ENCODE data around the gene LRMDA.

Gene LRMDA

DNA sequence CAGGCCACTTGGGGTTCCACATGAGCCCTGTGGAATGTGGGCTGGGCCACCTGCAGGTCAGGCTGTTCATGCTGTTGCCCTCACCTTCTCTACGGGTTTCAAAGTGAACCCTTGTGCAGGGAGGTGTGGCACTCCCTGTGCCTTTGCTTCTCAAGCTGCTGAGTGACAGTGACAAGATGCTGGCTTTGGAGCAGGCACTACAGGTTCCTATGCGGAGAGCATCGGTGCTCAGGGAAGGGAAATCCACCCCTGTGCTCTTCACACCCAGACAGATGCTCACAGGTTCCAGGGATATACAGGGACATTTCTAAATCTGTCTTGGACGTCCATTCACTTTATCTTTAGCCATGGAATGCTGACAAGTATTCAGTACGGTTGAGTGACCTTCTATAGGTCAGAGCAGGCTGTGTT is 1005.0 kb downstream of the LRMDA start:
- DNase-seq: no peak

DNA sequence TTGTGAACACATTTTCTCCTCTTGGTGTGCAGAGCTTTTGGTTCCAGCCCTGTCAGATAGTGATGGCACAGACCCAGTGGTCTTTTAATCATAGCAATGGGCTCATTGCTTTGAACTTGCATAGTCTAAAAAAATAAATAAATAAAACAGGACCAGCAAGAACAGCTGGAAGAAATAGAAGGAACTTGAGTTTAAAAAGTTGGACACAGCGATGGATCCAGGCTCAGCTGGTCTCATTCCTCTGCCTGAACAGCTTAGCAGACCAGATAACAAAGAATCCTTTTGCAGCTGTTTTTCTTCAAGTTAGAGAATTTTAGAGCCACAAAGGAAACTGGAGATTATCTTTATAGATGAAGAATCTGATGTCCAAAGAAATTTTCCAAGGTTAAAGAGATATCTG is 1005.6 kb downstream of the LRMDA start:
- DNase-seq: no peak

DNA sequence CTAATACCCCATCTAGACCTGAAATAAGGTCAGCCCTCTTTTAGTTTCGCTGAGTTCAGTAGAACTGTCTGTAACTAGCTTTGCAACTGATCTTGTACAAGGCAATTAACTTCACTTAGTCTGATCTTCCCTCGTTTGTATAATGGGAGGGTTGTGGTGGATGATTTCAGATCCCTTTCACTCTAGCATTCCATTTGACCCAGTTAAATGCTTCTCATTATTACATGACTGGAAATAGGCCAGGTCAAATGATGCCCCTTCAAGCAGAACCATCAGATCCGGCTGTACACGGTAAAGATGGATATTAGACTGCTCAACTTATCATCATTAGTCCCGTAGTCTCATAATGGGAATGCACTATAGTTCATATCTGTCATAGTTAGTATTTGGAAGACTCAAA is 1009.0 kb downstream of the LRMDA start:
- no peak for DNase-seq

DNA sequence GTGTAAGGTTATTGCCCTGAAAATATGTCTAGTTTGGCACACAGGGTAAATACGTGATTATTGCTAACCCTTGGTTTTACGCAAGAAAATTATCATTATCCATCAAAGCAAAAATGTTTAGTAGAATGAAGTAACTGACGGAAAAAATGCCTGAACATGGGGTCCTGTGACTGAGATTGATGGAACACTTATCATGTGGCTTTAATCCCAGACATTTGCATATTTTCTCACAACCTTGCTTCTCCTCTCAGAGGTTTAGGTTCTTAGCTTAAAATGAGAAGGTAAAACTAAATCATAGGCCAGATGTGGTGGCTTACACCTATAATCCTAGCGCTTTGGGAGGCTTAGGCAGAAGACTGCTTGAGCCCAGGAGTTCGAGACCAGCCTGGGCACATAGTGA is 1010.7 kb downstream of the LRMDA start:
- DNase-seq: no peak

DNA sequence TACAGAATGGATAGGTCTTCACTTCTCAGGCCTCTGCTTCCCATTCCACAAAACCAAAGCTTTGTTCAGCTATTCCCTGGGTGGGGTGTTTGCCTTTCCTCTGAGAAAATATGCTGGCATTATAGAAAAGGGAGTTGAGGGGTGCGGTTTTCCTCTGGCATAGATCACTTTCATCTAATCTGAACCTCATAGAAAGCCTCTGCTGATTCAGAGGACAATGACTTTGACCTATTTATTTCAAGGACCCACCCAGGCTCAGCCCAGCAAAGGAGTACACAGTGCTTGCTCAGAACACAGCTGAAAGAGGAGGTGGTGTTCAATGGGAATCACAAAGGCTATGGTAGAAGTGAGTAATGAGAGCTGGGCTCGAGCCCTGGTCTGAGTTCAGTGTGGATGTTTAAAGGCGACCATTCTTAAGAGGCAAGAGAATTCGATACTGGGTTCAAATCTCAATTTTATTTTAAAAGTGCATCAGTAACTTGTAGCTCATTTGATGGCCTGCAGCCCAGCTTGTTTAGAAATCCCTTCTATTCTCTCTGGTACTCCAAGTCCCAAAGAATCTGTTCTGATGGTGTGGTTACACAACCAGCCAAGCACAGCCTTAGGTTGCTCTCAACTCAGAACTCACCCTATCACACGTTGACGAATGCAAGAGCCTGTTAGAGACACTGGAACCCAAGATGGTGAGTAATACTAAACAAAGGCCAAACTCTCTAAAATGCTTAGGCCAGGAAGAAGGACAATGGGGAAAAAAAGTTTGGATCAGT is 1012.8 kb downstream of the LRMDA start:
- no peak for DNase-seq

DNA sequence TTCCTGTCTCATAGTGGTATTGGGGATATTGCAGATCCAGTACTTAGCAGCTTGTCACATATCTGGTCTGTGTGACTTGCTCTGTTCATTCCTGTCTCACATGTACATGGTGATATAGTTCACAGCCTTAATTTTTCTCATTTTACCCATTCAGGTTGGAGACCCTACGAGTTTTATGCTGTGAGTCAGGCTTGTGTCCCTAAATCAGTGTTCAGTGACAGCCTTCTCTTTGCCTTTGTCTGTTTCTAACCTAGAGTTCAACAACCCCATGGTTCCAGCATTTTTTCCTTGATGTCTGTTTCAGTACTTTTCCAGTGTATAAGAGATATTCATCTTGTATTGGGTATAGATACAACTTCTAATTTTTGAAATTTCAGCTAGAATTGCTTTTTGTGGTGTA is 1016.2 kb downstream of the LRMDA start:
- DNase-seq: no peak

DNA sequence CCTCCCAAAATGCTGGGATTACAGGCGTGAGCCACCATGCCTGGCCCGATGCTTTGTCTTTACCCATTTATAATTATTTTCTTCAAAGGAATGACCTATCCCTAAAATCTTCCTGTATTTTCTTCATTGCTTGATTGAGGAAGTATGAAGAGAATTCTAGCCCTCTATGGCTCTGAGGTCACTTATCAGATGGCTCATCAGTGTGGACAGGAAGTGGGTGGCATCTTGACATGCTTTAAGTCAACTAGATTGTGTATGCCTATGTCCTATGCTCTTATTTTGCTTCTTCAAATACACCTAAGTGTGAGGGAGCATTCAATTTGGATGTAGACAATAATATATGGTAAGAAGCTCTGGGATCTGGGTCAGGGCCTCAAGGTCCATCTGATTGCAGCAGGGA is 1020.5 kb downstream of the LRMDA start:
- no peak for DNase-seq

DNA sequence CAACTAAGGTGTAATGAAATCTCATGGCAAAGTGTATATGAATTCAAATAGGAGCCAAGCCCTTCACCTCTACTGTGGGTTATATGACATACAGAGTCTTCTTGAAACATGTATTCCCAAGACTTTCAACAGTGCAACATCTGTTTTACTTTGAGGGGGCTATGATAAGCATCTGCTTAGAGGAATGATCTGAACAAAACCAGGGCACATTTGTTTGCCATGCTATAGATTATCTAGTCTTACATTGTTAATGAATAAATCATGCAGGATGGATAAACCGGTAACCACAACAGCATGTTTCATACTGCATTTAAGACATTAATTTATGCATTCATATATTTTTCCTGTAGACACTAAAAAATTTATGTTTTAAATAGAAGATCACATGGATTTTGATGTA is 1021.9 kb downstream of the LRMDA start:
- DNase-seq: no peak

DNA sequence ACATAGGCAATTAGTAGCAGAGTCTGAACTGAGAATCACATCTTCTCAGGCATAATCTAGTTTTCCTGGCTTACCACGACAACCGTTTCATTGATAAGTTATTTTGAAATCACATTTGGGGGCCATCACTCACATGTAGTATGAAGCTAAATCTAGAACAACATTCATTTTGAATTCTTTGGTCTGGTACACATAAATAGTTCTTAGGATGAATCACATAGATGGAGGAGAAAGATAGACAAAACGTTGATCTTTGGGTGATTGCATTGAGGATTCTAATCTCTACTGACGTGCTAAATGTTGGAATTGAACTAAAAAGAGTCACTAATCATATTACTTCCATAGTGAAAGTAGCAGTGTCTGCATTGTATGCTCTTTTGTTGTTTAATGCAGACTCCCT is 1022.6 kb downstream of the LRMDA start:
- no peak for DNase-seq

DNA sequence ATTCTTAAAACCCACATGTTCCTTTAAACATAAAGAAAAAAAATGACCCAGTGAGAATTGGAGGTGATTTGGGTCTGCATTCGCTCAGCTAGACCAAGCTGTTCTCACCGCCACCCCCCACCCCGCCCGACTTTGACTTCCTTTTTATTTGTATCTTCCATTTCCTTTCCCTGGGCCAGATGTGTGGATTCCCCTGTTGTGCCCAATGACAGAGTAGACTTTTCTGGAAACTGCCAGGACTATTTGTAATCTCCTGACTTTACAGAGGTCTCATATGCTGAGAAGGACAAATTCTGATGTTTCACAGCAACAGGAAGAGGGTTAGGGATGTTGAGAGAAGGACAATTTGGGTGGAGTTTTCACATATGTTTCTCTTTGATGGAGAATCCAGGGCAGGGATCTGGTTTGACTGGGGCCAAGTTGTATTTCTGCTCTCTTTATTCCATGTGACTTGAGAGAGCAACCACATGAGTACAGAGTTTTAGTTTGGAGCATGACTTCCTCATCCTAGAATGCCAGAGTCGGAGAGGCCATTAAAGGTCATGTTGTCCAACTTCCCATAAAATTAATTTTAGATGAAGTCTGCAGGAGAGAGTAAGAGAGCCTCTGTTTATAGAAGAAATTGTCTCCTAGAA is 1023.2 kb downstream of the LRMDA start:
- DNase-seq: no peak

DNA sequence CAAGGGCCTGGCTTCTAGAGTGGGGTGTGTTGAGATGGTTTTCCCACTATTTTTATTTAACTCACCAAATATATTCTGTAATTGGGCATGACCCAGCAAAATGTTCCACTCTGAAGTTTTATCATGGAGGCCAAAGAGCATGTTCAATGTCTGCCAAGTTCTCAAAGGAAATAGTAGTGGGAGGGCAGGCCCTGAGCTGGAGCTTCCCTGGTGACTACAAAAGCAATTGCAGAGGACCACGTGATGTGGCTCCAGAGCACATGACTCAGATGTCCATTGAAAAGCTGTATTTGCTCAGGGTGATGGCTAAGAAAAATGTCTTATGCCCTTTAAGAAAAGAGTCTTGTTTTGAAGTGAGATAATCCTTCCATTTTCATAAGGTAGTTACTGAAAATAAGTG is 1024.8 kb downstream of the LRMDA start:
- no peak for DNase-seq

DNA sequence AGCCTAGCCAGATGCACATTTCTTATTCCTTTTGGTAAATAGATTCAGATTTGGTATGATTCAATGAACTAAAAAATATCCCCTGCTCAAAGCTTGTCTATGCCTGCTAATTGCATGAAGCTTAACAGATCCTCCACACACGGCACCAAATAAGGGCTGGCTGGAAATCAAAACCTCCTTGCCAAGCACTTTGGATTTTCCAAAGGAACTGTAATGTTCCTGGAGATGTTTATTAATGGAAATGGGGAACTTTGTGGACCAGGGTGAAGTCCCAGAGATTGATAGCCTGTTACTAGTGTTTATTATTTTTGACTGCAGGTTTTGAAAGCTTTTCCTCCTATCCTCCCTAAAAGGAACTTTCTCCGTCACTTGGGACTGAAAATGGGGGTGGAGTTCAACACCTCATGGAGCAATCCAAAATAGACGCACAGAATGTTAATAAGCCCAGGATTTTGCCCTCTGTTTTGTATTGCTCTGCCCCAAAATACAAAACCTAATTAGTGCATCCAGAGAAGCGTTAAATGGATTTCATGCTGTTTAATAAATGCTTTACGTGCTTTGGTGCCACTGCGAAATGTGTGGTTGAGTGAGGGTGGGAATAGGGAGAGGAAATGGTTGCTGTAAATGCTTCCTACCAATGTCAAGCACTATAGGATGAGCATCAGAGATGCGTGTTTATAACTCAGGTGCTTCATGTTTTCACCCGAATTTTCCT is 1027.7 kb downstream of the LRMDA start:
- DNase-seq: no peak

DNA sequence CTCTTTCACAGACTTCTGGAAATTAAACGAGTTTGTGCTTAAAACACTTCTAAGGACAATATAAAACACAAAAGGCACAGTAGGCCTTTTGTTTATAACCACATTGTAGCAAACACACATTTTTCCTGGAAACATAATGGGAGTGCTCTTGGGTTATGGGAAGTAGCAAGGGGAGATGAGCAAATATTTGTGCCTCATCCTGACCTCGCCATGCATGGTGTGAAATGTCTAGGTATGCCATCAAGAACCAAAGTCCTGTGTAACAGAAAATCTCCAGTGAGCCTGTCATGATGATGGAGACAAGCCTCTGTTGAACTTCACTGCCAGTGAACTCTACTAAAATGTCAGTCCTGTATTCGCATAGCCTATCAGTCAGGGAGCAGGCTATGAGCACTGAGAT is 1029.6 kb downstream of the LRMDA start:
- DNase-seq: no peak

DNA sequence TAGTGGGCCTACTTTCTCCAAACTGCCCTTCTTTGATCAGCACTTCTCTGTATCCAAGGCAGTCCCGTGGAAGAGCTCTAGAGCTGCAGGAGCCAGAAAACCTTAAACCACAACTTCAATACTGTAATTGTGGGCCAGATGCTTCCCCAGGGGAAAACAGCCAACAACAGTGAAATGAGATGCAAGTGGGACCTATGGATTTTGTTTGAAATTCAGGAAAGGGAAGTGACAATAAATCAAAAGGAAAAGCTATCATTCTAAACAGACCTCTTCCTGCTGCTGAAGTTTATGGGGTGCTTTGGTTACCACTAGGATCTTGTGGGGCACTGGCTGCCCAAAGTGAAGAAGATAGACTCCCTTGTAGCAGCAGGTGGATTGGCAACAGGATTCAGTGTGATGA is 1031.7 kb downstream of the LRMDA start:
- DNase-seq: no peak

DNA sequence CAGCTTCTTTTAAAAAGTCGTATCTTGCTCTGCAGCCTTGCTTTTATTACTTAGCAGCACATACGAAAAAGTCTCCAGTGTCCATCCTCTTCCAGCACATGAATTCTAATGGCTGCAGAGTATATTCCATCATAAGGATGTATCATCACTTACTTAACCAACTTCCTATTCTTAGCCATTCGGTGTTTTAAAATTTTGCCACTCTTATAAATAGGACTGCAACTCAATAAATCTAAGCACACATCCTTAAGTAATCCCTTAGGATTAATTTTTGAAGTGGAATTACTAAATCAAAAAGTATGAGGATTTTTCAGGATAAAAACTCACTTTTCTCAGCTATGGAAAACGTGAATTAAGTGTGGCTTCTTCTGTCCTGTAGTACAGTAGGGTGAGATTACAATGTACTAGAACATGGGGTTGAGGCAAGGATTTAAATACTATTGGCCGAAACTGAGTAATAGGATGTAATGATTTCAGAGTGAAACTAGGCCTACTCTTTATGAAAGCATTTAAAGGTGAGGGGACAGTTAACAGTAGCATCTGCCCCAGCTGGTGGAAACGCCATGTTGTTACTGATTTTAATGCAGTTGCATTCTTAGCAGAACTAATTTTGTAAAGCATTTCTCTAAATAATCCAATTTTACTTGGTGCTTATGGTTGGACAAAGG is 1035.5 kb downstream of the LRMDA start:
- DNase-seq: no peak

DNA sequence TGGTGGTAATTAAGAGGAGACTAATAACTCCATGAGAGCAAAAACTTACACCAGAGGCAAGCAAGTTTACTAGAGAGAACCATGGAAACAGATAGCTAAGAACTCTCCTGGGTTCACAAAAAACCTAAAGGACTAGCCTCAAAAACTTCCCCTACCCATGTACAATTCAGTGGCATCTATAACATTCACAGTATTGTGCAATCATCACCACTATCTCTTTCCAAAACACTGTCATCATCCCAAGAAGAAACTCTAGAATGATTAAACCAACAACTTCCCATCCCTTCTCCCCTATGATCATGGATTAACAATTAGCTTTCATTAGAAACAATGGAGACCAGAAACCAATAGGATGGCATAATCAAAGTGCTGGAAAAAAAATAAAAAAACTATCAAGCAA is 1038.3 kb downstream of the LRMDA start:
- no peak for DNase-seq

DNA sequence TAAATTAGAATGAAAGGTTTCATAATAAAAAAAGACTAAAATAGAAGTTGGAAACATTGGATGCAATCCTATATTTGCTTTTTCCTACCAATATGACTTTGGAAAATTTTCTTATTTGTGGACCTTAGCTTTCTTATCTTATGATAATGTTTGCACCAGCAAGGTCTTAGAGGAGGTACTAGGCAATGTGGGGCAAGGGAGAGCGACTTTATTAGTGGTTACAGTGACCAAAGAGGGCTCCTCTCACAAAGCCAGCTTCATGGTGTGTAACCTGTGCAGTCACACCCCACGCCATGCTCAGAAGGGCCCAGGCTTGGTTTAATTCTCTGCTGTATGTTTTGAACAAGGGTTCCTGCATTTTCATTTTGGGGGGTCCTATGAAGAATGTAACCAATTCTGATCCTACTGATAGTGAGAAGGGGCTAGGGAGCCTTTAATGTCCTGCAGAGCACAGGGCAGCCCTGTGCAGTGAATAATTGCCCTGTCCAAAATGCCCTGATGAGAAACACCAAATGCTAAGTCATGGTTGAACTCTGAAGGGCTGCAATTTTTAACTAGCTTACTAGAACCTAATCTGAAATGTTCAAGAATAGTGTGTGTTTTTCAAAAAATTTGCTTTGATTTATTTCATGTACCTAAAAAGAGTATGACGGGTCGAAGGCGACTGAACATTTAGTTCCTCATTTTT is 1047.8 kb downstream of the LRMDA start:
- DNase-seq: no peak

DNA sequence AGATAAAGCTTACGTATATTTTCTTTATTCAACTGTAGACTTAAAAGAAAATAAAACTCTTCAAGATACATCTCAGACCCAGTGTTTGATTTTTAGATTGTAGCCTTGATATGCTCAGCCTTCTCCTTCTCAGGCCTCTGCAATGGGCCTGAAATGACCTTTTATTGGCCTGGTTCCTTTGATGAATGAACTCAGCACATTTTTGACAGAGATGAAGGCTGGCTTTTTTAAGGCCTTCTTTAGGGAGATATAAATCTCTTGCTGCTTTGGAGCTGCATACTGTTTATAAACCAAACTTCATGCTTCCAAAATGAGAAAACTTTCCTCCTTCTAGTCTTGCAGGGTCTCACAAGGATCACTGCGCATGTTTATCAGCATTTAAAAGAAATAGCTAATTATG is 1049.8 kb downstream of the LRMDA start:
- no peak for DNase-seq

DNA sequence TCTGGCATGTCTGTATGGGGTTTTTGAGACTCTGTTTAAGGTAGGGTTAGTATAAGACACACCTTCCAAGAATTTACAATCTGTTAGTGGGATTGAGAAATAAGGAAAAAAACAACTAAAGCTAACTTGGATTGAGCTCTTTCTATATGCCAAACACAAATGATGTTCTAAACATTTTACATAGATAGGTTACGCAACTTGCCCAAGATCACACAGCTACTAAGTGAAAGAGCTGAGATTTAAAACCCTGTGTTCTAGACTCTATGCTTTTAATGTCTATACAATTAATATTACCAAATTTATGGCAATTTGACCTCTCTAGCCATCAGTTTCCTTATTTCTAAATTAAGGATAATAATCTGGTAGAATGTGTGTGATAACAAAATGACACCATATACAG is 1056.2 kb downstream of the LRMDA start:
- no peak for DNase-seq

DNA sequence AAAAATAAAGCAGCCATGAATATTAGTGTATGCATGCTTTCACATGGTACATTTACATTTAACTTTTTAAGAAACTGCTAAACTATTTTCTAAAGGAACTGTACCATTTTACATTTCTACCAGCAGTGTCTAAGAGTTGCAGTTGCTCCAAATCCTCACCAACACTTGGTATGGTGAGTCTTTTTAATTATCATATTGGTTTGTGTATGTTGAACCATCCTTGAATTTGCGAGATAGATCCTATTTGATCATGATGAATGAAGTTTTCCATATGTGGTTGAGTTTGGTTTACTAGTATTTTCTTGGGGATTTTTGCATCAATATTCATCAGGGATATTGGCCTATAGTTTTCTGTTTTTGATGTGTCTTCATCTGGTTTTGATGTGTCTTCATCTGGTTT is 1057.2 kb downstream of the LRMDA start:
- no peak for DNase-seq

DNA sequence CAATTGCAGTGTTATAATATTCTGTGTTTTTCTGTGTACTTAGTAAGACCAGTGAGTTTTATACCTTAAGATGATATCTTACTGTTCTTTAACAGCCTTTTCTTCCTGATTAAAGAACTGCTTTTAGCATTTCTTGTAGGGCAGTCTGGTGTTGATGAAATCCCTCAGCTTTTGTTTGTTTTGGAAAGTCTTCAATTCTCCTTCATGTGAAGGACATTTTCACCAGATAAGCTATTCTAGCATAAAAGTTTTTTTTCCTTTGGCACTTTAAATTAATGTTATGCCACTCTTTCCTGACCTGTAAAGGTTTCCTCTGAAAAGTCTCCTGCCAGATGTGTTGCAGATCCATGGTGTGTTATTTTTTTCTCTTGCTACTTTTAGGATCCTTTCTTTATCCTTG is 1059.8 kb downstream of the LRMDA start:
- no peak for DNase-seq

DNA sequence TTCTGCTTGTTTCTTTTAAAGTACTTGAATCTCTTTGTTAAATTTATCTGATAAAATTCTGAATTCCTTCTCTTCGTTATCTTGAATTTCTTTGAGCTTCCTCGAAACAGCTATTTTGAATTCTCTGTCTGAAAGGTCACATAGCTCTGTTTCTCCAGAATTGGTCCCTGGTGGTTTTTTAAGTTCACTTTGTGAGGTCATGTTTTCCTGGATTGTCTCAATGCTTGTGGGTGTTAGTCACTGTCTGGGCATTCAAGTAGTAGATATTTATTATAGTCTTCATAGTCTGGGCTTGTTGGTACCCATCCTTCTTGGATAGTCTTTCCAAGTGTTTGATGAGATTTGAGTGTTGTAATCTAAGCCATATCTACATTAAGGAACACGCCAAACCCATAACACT is 1060.6 kb downstream of the LRMDA start:
- no peak for DNase-seq

All from activated naive CD4-positive, alpha-beta T cell (primary cell).